Spinal cord (tissue), 10 donors: ENCODE data around the gene FTO. TPM values are rescaled to one million over a fixed set of nuclear protein-coding genes. Genes with fewer than 3 reads are reported as not detected.
"Not testable (repeated sequence)": the region's sequence is repeated elsewhere in the genome, so short reads cannot be mapped to it uniquely, and the experiment has no call there.

Experiments
- DNase-seq, 6 donors: peaks; one replicate each; pipeline versions ENCODE4 v3.0.0 to v3.0.0-alpha.2; 2013 to 2015; ENCODE audit warnings: low spot score in 6 of 6, low read depth in 4 of 6
- H3K27ac ChIP-seq: one replicate; pipeline ENCODE4 v1.5.1; 2013; ENCODE audit warnings: low read depth, low read length, control low read depth
- H3K27me3 ChIP-seq: one replicate; pipeline ENCODE4 v1.6.1; 2013; ENCODE audit warnings: low read length; ENCODE audit not compliant: control insufficient read depth, insufficient read depth
- H3K36me3 ChIP-seq: one replicate; pipeline ENCODE4 v1.6.1; 2013; ENCODE audit warnings: low read length; ENCODE audit not compliant: control insufficient read depth, insufficient read depth
- H3K4me1 ChIP-seq: one replicate; pipeline ENCODE4 v1.6.1; 2013; ENCODE audit warnings: low read length; ENCODE audit not compliant: control insufficient read depth, insufficient read depth
- H3K4me3 ChIP-seq: one replicate; pipeline ENCODE4 v1.5.1; 2013; ENCODE audit warnings: low read depth, low read length, control low read depth
- H3K9me3 ChIP-seq: one replicate; pipeline ENCODE4 v1.6.1; 2013; ENCODE audit warnings: low read length; ENCODE audit not compliant: control insufficient read depth, insufficient read depth
- WGBS: methylation state at CpG from one replicate; pipeline ENCODE4 v1.1.5; 2013; ENCODE audit warnings: missing lambda C conversion rate; ENCODE audit not compliant: insufficient coverage; 5-methylcytosine and 5-hydroxymethylcytosine counted together
- polyA plus RNA-seq, 2 donors: library from polyadenylated mRNA; unstranded; fragments of 120-200 nt; gene quantifications; one replicate each; pipeline ENCODE4 v1.2.1, GENCODE V29; 2013; ENCODE audit not compliant: insufficient read length in 2 of 2
- total RNA-seq, 2 donors: library from RNA; depleted of rRNA in 1 of 2; stranded (reverse); fragments of 120-200 nt in 1 of 2; fragments of >200 nt in 1 of 2; gene quantifications; one replicate each; pipeline versions ENCODE4 v1.2.3 to v1.2.4, GENCODE V29; 2013 to 2014
- donor health status: healthy.

The FTO gene
- total and polyA plus RNA-seq, 4 donors: 129 to 183 (median 140) TPM

DNA sequence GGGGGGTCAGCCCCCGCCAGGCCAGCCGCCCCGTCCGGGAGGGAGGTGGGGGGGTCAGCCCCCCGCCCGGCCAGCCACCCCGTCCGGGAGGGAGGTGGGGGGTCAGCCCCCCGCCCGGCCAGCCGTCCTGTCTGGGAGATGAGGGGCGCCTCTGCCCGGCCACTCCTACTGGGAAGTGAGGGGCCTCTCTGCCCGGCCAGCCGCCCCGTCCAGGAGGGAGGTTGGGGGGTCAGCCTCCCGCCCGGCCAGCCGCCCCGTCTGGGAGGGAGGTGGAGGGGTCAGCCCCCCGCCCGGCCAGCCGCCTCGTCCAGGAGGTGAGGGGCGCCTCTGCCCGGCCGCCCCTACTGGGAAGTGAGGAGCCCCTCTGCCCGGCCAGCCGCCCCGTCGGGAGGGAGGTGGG is 5.7 kb upstream of the FTO start:
- not testable (repeated sequence) for H3K27me3 ChIP-seq, H3K9me3 ChIP-seq, H3K27ac ChIP-seq, H3K4me1 ChIP-seq, DNase-seq, H3K4me3 ChIP-seq
- peaks cover 12% of the 10 kb centered on the region for H3K36me3 ChIP-seq
- 100% methylated on average over 7 of the region's 31 CpGs for WGBS

DNA sequence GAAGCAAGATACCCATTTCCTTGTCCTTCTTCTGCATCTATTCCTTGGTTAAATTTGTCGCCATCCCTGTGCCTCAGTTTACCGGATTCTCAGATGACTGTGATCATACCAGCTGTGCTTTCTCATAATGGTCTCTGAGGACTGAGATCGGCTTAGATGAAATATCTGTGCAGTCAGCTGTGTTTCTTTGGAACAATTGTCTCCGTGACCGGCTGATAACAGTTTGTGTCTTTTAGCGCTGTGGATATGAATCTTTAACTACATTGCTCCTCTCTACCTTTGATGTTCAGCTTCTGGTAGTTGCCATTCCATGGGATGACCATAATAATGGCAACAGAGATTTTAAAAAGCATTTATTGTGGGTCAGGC is 473 bp downstream of the FTO start:
- Histone ChIP-seq H3K36me3 (peaks cover 2% of the 10 kb centered on the region), H3K27ac (peak overlapping the region; percentile 65), H3K9me3 (no peaks in the 10 kb centered on the region), H3K27me3 (no peaks in the 10 kb centered on the region), H3K4me1 (peaks cover 8% of the 10 kb centered on the region), H3K4me3 (peak overlapping the region; percentile 85)
- 0% methylated on average over 2 of the region's 6 CpGs for WGBS
- DNase-seq: no peak

DNA sequence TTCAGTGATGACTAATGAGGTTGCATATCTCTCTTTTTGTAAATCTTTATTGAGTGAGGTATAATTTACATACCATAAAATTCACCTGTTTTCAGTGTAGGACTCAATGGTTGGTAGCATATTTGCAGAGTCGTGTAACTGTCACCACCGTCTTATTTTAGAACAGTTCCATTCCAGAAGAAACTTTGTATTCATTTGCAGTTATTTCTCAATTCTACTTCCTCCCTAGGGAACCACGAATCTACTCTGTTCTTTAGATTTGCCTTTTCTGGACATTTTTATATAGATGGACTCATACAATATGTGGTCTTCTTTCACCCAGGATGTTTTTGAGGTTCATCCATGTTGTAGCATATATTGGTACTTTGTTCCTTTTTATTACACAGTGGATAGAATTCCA is 3.7 kb downstream of the FTO start:
- no peaks in the 10 kb centered on the region for H3K27me3 ChIP-seq
- WGBS: no CpG with 5 or more reads among the region's 3 CpGs
- no peak overlapping the region for H3K4me3 ChIP-seq
- peaks cover 7% of the 10 kb centered on the region for H3K4me1 ChIP-seq
- no peak overlapping the region for H3K27ac ChIP-seq
- H3K9me3 ChIP-seq: no peaks in the 10 kb centered on the region
- DNase-seq: no peak
- H3K36me3 ChIP-seq: no peaks in the 10 kb centered on the region

DNA sequence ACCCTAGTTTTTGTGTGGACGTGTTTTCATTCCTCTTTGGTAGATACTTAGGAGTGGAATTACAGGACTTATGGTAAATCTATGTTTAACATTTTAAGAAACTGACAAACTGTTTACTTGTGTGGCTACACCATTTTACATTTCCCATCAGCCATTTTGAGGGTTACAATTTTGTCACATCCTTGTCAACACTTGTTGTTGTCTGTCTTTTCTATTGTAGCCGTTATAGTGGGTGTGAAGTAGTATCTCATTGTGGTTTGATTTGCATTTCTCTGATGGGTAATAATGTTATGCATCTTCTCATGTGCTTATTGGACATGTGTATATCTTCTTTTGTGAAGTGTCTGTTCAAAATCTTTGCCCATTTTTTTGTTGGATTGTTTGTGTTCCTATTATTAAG is 4.5 kb downstream of the FTO start:
- Histone ChIP-seq H3K27me3 (no peaks in the 10 kb centered on the region), H3K4me3 (no peak overlapping the region), H3K9me3 (no peaks in the 10 kb centered on the region), H3K4me1 (peaks cover under 1% of the 10 kb centered on the region), H3K27ac (no peak overlapping the region), H3K36me3 (no peaks in the 10 kb centered on the region)
- WGBS: no CpG with 5 or more reads among the region's 2 CpGs
- DNase-seq: no peak

DNA sequence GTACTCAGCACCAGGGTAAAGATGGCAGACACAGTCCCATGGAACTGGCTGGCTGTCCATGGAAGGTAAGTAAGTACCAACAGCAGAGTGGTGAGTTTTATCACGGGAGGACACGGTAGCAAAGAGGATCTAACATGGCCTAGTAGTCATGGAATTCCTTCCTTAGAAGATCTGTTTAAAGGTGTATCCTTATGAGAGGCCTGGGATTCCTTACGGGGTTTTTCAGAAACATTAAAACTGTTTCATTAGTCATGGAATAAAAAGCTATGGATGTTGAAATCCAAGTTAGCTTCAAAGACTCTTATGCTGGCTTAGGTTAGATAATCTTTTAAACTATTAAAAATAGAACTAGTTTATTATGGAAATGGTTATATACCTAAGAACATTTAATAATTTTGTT is 7.4 kb downstream of the FTO start:
- Histone ChIP-seq H3K27ac (no peak overlapping the region), H3K9me3 (no peaks in the 10 kb centered on the region), H3K4me3 (no peak overlapping the region), H3K4me1 (no peaks in the 10 kb centered on the region), H3K27me3 (no peaks in the 10 kb centered on the region), H3K36me3 (no peaks in the 10 kb centered on the region)
- 92% methylated on average over 2 of the region's 3 CpGs for WGBS
- DNase-seq: no peak

DNA sequence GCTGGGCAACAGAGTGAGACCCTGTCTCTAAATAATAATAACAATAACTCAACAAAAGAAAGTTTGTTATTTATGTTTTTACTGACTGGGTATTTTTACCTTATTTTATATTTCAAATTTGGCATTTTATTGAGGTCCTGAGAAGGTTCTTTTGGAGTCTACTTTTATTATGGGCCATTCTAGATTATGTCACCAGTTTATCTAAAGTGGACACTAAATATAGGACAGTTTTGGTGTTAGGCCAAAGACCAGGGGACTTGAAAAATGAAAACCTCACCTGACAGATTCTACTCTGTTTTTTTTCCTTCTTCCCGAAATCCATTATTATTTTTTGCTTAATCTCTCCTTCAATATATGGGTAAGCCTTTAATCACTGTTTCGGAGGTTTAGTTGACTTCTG is 8.1 kb downstream of the FTO start:
- Histone ChIP-seq H3K27me3 (no peaks in the 10 kb centered on the region), H3K27ac (no peak overlapping the region), H3K36me3 (no peaks in the 10 kb centered on the region), H3K4me1 (no peaks in the 10 kb centered on the region), H3K4me3 (no peak overlapping the region), H3K9me3 (no peaks in the 10 kb centered on the region)
- no peak for DNase-seq
- no CpG with 5 or more reads among the region's 2 CpGs for WGBS

DNA sequence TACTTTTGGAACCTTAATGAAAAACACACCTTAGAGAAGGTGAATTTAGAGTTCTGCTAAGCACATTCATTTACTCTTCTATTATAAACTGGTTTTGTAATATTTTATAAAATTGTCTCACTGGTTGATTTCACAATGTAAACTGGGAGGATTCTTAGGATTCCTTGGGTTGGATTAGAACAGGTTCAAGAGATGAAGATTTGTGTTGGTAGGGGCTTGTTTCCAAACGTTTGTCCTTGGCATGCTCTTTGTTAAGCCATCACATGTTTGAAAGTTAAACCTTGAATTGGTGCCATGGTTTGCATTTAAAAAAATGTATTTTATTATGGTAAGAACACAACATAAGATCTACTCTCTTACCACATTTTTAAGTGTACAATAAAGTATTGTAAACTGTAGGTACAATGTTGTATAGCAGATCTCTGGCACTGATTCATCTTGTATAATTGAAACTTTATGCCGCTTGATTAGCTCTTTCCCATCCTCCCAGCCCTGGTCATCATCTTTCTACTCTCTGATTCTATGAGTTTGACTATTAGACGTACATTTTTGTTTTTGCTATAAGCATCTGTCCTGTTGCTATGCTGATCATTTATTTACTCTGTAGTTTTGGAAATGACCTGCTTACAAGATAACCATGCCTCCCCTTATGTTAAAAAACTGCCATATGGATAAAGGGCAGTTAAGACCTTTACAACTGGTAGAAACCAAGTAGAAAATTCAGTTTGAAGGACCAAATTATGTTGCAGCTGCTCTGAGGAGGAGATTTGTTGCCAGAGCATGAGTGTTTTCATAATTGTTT is 9.6 kb downstream of the FTO start:
- no peak overlapping the region for H3K27ac ChIP-seq
- peak in 1 of 6 donors; percentile 33 for DNase-seq
- no peaks in the 10 kb centered on the region for H3K36me3 ChIP-seq
- H3K9me3 ChIP-seq: no peaks in the 10 kb centered on the region
- H3K4me1 ChIP-seq: no peaks in the 10 kb centered on the region
- WGBS: 0% methylated on average over 1 of the region's 3 CpGs
- H3K4me3 ChIP-seq: no peak overlapping the region
- no peaks in the 10 kb centered on the region for H3K27me3 ChIP-seq

DNA sequence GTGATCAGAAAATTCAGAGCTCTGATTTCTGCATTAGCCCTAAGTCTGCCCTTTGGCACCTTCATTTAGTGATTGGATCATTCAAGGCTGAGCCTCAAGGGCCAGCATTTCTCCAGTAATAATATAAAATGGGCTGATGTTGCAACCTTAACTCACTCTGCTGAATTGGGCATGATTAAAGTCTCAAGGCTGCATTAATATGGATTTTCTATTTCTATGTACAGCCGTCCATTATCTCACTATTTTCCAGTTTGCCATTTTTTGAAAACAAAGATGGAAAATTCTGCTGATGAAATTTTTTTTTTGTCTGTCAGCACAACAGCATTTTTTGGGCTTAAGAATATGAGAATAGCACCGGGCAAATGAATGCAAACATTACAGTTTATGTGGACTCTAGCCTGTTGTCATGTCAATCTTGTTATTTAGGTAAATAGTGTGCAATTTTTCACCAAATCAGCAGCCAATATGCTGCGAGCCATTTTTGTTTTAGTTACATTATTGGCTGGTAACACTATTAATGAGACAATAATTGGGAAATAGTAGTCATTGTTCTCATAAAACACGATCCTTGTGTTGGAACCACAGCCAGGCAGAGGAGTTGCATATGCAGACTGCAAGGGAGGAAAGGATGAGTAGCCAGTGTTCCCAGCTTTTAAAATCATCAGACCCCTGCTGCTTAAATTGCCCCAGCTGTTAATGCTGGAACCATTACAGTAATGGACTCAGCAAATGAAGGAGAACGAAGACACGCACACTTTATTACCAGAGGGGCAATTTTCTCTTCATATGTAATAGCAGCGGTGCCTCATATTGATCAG is 10.5 kb downstream of the FTO start:
- no peaks in the 10 kb centered on the region for H3K27me3 ChIP-seq
- H3K4me1 ChIP-seq: no peaks in the 10 kb centered on the region
- no peaks in the 10 kb centered on the region for H3K9me3 ChIP-seq
- H3K36me3 ChIP-seq: no peaks in the 10 kb centered on the region
- H3K4me3 ChIP-seq: no peak overlapping the region
- no CpG with 5 or more reads among the region's 7 CpGs for WGBS
- peak in 5 of 6 donors; percentile 24 to 97 (median 56) for DNase-seq
- H3K27ac ChIP-seq: no peak overlapping the region

DNA sequence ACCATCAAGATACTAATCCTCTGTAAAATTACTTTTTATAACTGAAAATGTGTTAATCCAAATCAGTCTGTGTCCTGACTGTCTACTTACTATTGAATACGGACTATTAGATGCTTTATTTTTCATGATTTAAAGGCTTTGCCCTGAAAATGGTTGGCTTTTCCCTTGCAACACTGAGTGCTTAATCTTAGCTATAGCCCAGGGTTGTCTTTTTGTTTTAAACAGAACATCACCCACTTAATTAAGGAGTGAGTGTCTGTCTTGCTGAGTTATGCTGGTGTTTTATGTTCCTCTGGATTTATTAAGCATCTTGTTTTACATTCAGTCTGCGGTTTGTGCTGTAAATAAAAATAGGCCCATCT is 11.0 kb downstream of the FTO start:
- H3K36me3 ChIP-seq: no peaks in the 10 kb centered on the region
- no peaks in the 10 kb centered on the region for H3K9me3 ChIP-seq
- no CpG with 5 or more reads among the region's 2 CpGs for WGBS
- DNase-seq: peak in 2 of 6 donors; percentile 7 to 23
- H3K4me1 ChIP-seq: no peaks in the 10 kb centered on the region
- H3K27ac ChIP-seq: no peak overlapping the region
- H3K4me3 ChIP-seq: no peak overlapping the region
- no peaks in the 10 kb centered on the region for H3K27me3 ChIP-seq

DNA sequence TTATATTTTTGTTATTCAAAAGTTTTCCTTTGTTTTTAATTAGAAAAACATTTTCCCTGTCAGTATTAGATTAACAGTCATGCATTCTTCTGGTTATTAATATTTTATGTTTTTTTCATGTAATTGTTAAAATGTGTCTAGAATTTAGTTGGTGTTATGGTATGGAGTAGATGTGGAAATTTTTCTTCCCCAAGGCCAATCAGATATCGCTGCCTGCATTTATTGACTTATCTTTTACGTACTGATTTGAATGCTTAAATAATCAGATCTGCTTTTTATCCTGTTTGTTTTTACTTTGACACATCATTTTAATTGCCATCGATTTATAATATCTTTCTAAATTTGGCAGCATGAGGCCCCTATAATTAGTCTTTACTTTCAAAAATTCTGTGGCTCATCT is 13.6 kb downstream of the FTO start:
- DNase-seq: no peak
- Histone ChIP-seq H3K9me3 (no peaks in the 10 kb centered on the region), H3K4me3 (no peak overlapping the region), H3K27ac (no peak overlapping the region), H3K36me3 (no peaks in the 10 kb centered on the region), H3K27me3 (no peaks in the 10 kb centered on the region), H3K4me1 (no peaks in the 10 kb centered on the region)
- WGBS: 100% methylated on average over 1 of the region's 3 CpGs
